GM23338 (cell line): ENCODE measurements around the gene COQ8B.

Experiments
- CREB1 ChIP-seq: fragments of 250-450 bp; sonication (Bioruptor Pico); IDR thresholded peaks from 2 replicates; pipeline ENCODE4 v1.5.0; 2020; ENCODE audit warnings: low read depth, mild to moderate bottlenecking, moderate library complexity
- CTCF ChIP-seq, 2 experiments: fragments of 200-600 bp in 1 of 2; sonication (generic) in 1 of 2; conservative IDR thresholded peaks; 2 replicates each; pipeline versions ENCODE4 v1.5.1 to v1.6.1; 2016 to 2017; ENCODE audit warnings: antibody characterized with exemption in 2 of 2, low read depth in 2 of 2, mild to moderate bottlenecking in 2 of 2, moderate library complexity in 1 of 2
- EZH2 ChIP-seq: fragments of 200-600 bp; sonication (generic); IDR thresholded peaks from one replicate; pipeline ENCODE4 v1.8.0; 2017; ENCODE audit warnings: antibody characterized with exemption, mild to moderate bottlenecking, low read depth; ENCODE audit not compliant: unreplicated experiment
- POLR2AphosphoS5 ChIP-seq: IDR thresholded peaks from 2 replicates; pipeline ENCODE4 v1.6.1; 2016; ENCODE audit warnings: antibody characterized with exemption, low read depth

GRCh38 chr19:40703029-40703755 lies 13.5 kb downstream of the COQ8B start:
- TF ChIP-seq CTCF (conservative IDR thresholded peaks at IDR 0.05; ENCODE audit: low read depth in 2 of 2) (no peak), CREB1 (no peak), POLR2AphosphoS5 (no peak), EZH2 (no peak)
